HG03442 (cell line): Measurements from ENCODE around the gene FBXO44.
"Not testable (repeated sequence)": the region's sequence is repeated elsewhere in the genome, so short reads cannot be mapped to it uniquely, and the experiment has no call there.

Source experiments
- ATAC-seq: cut with Tn5 transposase; IDR thresholded peaks from one replicate; pipeline ENCODE4 v1.9.1; 2021; ENCODE audit warnings: mild to moderate bottlenecking, moderate library complexity; ENCODE audit not compliant: unreplicated experiment

FBXO44 gene, protein sequence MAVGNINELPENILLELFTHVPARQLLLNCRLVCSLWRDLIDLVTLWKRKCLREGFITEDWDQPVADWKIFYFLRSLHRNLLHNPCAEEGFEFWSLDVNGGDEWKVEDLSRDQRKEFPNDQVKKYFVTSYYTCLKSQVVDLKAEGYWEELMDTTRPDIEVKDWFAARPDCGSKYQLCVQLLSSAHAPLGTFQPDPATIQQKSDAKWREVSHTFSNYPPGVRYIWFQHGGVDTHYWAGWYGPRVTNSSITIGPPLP

DNA sequence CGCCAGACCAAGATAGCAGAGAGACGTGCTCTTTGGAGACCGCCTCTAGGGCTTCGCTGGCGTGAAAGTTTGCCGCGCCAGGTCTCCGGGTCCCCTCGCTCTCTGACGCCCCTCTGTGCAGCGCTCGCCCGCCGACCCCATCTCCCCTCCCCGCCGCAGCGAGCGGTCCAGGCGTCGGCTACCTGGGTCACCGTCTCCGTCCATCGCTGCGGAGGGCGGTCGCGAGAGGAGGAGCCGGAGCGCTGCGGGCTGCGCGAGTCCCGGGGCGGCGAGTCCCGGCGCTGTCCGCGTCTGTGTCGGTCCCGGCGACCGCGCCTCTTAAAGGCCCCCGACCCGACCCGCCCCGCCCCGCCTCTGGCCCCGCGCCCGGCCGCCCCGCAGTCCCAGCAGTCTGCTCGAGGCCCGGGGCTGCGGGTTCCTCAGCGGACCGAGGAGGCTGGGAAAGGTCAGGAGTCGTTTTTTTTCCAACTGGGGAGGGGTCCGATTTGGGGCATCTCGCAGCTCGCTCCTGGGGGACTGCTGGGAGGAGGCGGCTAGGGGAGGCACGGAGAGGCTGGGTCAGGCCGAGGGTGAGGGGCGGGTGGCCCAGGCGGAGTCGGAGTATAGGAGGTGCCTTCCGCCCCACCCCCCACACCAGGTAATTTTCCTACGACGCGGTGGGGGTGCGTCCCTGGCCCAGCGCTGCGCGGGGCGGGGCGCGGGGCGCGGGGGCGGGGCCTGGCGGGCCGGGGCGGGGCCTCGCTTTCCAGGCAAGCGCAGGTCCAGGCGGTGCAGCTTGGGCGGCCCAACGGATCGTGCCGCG is at the start of gene FBXO44, which contains the start of gene FBXO2:
Gene FBXO44 (plus strand): TSS at position 741 of the 802 bp plus-strand sequence. CDS start 959 bp downstream, outside the sequence.
Gene FBXO2 (minus strand): TSS at position 293 of the 802 bp plus-strand sequence. CDS start 89 bp downstream, at position 204.
- peak; percentile 40 for ATAC-seq

DNA sequence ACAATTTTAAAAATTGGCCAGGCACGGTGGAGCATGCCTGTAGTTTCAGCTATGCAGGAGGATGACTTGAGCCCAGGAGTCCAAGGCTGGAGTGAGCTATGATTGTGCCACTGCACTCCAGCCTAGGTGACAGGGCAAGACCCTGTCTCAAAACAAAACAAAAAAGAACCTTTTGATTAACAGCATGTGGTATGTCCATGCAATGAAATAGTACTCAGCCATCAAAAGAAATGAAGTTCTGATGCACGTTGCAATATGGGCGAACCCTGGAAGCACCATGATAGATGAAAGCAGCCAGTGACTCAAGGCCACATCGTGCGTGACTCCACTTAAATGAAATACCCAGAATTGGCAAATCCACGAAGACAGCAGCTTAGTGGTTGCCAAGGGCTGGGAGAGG is 47.9 kb upstream of the FBXO44 start:
- no peak for ATAC-seq

DNA sequence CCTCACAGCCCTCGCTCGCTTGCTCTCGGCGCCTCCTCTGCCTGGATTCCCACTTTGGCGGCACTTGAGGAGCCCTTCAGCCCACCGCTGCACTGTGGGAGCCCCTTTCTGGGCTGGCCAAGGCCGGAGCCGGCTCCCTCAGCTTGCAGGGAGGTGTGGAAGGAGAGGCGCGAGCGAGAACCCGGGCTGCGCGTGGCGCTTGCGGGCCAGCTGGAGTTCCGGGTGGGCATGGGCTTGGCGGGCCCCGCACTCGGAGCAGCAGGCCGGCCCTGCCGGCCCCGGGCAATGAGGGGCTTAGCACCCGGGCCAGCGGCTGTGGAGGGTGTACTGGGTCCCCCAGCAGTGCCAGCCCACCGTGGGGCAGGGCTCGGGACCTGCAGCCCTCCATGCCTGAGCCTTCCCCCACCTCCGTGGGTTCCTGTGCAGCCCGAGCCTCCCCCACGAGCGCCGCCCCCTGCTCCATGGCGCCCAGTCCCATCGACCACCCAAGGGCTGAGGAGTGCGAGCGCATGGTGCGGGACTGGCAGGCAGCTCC is 46.0 kb upstream of the FBXO44 start:
- not testable (repeated sequence) for ATAC-seq

DNA sequence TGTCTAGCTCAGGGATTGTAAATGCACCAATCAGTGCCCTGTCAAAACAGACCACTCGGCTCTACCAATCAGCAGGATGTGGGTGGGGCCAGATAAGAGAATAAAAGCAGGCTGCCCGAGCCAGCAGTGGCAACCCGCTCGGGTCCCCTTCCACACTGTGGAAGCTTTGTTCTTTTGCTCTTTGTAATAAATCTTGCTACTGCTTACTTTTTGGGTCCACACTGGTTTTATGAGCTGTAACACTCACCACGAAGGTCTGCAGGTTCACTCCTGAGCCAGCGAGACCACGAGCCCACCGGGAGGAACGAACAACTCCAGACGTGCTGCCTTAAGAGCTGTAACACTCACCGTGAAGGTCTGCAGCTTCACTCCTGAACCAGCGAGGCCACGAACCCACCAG is 45.3 kb upstream of the FBXO44 start:
- ATAC-seq = not testable (repeated sequence)

GRCh38 chr1:11610629-11611180 is 44.0 kb upstream of the FBXO44 start:
- ATAC-seq = no peak

GRCh38 chr1:11611638-11612327 is 42.9 kb upstream of the FBXO44 start:
- no peak for ATAC-seq

DNA sequence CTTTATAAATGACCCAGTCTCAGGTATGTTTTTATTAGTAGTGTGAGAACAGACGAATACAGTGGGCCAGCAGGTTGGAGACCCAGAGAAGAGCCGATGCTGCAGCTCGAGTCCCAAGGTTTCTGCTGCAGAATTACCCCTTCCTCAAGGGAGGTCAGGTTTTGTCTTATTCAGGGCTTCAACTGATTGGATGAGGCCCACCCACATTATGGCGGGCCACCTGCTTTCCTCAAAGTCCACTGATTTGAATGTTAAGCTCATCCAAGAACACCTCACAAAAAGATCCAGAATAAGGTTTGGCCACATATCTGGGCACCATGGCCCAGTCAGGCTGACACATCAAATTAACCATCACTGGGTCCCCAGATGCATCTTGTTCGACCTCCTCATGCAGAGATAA is 41.3 kb upstream of the FBXO44 start:
- ATAC-seq = no peak

GRCh38 chr1:11615090-11615489 is 39.6 kb upstream of the FBXO44 start:
- ATAC-seq = no peak

DNA sequence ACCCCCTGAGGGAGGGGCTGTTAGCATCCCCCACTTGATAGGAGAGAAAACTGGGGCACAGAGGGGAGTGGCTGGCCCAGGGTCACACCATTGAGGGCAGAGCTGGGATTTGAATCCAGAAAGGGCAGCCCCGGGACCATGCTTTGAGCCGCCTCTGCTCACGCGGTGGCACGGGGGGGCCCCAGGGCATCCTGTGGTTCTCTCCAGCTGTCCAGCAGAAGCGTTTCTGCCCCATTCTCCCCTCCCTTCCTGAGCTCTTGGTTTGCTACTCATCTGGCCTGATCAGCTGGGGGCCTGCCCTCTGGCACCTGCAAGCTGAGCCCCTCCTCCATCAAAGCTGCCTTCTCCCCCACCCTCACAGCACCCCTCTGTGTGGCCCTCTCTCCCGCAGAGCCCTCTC is 37.9 kb upstream of the FBXO44 start:
- ATAC-seq = no peak

DNA sequence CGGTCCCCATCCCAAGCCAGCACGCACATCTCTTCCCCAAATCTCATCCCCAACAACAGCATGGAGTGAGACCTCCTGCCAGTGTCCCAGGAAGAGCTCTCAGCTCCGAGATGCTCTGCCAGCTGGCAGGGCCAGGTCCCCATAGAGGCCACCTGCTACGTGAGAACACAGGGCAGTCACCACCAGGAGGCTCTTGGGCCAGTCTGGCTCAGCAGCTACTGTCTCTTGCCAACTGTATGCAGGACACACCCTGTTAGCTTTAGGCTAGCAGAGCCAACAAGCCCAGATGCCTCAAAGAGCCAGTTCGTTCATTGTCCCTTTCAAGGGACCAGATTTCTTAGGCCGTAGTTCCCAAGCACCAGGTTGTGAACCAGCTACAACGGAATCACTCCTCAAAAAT is 37.4 kb upstream of the FBXO44 start:
- ATAC-seq = no peak

- no peak for ATAC-seq
Observed at GRCh38 chr1:11617741-11618140, 36.9 kb upstream of the FBXO44 start.

- ATAC-seq = no peak
Observed at GRCh38 chr1:11620405-11620804, 34.3 kb upstream of the FBXO44 start.

DNA sequence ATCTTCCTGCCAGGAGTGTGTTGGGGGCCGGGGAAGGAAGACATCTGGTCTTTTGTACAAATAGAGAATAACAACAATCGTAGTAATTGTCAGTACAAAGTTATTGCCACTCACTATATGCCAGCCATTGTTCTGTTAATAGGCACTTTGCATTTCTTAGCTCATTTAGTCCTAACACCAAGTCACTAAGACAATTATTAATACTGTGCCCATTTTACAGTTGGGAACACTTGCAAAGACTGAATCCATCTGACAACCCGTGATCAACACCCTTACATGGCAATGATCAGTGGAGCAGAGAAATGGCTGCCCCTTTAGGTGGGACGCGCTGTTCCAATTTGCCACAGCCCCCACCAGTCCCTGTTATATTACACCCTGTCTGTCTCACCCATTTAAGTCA is 33.8 kb upstream of the FBXO44 start:
- no peak for ATAC-seq

- ATAC-seq = no peak
Observed at GRCh38 chr1:11622398-11622797, 32.3 kb upstream of the FBXO44 start.

GRCh38 chr1:11623702-11624101 is 31.0 kb upstream of the FBXO44 start:
- ATAC-seq = no peak

DNA sequence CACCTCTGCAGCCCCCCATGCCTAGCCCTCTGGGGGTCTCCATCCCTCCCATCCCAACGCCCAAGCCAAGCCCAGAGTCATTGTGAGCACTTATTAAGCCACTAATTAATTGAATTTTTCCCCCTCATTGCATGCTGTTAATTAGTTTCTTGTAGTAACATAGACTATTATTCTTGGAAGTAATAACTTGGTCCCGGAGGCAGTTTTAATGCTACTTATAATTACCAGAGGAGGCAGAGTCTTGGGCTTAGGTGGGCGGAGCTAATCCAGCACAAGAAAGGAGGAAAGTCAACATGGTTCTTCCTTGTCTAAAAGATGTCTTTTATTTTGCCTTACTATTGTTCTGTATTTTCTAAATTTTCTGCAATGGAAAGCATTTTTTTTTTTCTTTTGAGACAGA is 28.1 kb upstream of the FBXO44 start:
- ATAC-seq = no peak

- no peak for ATAC-seq
Observed at GRCh38 chr1:11628767-11629166, 25.9 kb upstream of the FBXO44 start.

DNA sequence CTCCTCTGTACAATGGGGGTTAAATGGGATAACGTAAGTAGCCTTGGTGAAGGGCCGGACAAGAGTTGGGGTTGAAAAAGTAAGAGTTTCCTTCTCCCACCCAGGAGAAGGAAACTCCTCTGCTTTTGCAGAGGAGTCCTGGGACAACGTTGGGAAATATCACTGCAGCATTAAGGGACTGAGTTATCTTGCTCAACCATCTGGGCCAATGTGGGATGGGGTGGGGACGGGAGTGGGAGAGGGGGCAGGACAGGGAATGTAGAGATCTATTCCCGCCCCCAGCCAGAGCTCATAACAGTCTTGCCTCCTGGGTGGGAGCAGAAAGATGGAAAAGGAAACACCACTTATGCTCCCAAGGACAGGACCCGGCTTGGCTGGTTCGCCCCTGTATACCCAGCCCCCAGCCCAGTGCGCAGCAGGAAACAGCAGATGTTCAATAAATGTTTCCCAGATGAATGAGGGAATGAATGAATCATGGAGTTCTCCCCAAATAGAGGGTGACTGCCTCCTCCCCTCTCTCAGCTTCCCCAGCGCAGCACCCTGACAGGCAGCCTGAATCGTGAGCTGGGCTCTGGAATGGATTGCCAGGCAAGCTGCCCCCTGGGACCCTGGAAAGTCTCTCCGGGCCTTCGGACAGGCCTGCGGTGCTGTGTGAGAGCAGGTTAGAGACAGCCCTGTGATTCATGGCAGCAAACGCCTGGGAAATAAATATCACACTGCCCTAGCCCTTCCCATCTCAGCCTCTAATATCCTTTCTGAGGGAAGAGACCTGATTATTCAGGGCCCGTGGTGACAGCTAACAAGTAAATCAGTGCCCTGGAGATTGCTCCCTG is 25.3 kb upstream of the FBXO44 start:
- no peak for ATAC-seq

DNA sequence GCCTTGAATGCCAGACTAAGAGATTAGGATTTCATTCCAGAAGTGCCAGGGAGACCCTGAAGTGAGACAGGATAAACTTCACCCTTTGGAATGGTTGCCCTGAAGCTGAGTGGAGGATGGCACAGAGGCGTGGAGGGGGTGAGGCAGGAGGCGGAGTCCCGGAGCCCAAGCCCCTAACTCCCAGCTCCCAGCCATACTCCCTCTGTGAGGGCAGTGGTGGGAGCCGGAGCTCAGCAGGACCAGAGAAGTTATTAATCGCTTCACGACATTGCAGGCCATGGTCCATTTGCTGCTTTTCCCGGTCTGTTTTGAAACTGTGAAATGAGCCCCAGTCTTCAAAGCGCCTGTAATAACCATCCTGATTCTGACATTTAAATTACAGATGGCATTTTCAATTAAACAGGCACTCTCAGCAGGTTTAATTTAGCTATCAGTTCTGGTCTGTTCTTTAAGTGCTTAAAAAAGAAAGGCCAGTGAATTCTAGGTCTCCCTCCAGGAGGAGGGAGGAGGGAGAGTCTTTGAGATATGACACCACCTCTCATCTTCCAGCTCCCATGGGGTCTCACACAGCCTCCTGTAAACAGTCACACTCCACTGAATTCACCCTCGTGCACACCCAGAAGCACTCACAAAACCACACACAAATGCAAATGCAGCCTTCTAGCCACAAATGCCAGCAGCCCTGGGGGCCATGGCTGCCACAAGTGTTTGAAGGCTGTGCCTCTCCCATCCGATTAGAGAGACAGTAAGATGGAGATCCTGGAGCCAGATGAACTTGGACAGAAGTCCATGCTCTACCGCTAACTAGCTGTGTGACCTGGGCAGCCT is 20.1 kb upstream of the FBXO44 start:
- no peak for ATAC-seq
